Stimulated activated CD8-positive, alpha-beta memory T cell treated with anti-CD3 and anti-CD28 coated beads, Interleukin-12 subunit alpha, Interleukin-12 subunit beta, amount 100 ng/mL, for 24 hours (primary cell): ENCODE measurements around the gene PDE4A.

Source experiments
- DNase-seq: peaks from one replicate; pipeline ENCODE4 v3.0.0-alpha.2; 2020; ENCODE audit errors: extremely low read depth

Gene PDE4A

DNA sequence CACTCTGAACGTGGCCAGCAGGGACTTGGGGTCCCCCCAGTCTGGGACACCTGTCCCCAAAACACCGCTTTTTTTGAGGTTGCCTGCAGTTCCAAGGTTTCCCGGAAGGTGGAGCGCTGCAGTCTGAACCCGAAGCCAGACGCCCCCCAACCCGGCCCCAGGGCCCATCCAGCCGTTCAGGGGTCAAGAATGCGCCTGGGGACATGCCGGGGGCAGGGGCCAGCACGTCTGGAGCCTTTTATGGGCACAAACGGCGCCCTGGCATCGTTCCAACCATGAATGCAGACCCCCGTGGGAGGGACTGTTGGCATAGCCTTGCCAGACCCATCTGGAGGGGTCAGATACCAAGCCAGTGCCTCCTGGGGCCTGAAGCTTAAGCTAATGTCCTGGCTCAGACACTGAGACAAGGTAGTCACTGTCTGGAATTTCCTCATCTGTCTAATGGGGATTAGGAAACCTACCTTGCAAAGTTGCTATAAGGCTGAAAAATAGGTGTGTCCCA is 90.0 kb downstream of the PDE4A start:
- no peak for DNase-seq

DNA sequence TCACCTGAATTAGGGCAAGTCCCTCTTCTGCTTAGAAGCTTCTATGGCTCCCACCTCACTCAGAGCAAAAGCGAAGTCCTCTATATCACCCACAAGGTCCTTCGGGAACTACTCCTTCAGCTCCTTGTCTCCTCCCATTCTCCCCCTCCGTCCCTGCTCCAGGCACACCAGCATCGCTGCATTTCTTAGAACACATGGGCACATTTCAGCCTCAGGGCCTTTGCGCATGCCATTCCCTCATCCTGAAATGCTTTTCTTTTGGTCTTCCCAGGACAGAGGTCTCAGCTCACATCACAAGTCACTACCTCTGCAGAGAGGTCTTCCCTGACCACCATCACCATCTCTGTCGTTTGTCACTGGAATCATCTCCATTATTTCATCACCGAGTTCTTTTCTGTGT is 92.9 kb downstream of the PDE4A start:
- no peak for DNase-seq

DNA sequence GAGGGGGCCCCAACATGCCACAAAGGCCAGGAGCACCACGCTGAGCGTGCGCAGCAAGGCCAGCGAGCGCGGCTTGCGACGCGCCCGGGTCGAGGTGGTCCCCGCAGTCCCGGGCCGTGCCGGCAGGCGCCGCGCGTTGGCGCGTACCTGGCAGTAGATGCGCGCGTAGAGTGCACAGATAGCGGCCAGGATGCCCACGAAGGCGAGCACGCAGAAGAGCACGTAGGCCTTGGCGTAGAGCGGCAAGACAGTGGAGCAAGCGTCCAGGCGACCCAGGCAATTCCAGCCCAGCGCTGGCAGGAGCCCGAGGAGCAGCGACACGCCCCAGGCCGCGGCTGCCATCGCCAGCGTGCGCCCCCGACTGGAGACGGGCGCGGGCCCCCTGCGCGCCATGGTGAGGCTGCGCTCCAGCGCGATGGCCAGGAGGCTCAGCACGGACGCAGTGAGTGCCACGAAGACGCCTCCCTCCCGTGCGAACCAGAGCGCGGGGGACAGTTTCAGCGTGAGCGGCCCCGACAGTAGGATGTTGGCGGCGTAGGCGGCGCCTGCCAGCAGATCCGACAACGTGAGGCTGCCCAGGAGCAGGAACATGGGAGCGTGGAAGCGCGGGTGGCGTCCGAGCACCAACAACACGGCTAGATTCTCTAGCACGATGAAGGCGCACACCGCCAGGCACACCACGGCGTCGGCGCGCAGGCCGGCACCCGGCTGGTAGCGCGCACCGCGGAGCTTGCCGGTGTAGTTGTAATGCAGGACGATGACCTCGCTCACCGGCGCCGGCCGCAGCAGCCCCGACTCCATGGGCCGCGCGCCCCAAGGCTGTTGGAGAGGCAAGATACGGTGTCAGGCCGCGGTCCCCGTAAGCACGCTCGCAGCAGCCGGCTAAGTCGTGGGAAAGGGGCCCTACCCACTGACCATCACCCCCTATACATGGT is 94.1 kb downstream of the PDE4A start:
- no peak for DNase-seq

DNA sequence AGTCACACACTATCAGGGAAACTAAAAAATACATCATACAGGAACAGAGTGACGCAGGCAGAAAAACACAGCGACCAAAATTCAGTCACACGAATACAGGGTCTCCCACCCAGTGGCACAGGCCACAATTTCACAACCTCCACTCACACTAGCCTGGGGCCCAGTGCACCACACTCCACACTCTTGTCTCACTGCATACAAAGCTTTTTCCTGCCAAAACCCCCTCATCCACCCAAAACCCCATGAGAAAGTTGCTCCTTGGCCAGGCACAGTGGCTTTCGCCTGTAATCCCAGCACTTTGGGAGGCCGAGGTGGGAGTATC is 95.7 kb downstream of the PDE4A start:
- DNase-seq = no peak

DNA sequence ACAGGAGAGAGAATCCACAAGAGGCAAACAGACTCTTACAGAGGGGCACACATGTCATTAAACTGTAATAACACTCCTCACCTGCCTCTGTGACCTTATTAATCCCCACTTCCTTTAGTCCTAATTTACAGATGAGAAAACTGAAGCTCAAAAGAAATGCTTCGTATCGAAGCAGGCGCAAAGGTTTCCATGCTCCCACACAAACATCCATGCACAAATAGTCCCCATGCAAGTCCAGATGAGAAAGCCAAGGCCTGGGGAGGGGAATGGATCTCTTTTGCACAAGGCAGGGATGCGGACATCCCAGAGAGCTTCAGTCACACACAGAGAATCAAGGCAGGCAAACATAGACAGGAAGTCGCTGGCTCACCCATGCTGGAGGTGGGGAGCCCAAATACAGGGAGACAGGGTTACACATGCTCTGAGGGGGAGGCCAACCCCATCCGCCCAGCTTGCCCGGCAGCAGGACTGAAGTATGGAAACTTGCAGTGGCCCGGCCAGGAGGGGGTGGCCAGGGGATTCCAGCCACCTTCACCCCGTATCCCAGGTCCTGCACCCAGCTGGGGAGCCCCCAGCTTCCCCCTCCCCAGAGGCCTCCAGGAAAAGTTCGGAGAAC is 96.4 kb downstream of the PDE4A start:
- no peak for DNase-seq

DNA sequence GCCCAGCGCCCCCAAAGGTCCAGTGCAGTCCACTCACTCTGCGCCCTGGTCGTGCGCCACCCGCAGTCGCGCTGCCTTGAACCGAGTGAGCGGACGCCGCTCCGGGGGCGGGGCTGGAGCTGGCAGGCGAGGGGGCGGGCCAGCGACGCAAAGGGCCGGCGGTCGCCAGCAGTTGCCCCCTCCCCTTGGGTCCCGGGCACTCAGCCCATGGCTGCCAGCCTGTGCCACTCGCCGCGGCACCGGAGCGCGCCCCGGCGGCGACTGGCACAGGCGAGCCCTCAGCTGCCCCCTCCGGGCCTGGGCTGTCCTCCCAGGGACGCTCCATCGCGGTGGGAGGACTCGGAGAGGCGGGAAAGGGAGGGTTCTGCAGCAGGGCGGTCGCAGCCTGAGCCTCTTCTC is 97.0 kb downstream of the PDE4A start, which contains the start of gene S1PR5:
TSS of gene S1PR5 (minus strand) at position 87 of the 399 bp plus-strand sequence. CDS start 2,436 bp downstream, outside the sequence.
- no peak for DNase-seq

DNA sequence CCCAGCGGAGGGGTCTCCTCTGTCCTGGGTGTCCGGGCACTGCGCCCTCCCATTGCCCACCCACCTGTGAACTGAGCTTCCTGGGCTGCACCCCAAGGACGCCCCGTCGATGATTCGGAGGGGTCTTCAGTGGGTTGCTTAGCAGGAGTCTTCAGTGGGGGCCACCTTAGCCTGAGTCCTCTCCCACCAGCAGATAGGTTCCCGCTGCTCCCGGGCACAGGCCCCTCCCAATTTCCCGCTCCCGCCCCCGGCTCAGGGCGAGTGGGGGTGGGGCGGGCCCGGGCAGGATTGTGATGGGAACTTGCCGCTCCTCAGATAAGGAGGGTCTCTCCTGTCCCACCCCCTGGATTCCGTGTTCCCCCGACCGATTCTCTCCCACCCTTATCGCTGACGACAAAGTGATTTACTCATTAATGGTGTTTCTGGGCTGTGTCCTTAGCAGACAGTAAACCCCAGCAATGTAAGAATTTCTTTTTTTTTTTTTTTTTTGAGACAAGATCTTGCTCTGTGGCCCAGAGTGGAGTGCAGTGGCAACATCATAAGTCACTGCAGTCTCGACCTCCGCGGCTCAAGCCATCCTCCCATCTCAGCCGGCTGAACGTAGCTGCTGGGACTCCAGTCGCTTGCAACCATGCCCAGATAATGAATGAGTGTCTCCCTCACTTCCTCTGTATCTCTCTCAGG is 97.6 kb downstream of the PDE4A start:
- DNase-seq = no peak

DNA sequence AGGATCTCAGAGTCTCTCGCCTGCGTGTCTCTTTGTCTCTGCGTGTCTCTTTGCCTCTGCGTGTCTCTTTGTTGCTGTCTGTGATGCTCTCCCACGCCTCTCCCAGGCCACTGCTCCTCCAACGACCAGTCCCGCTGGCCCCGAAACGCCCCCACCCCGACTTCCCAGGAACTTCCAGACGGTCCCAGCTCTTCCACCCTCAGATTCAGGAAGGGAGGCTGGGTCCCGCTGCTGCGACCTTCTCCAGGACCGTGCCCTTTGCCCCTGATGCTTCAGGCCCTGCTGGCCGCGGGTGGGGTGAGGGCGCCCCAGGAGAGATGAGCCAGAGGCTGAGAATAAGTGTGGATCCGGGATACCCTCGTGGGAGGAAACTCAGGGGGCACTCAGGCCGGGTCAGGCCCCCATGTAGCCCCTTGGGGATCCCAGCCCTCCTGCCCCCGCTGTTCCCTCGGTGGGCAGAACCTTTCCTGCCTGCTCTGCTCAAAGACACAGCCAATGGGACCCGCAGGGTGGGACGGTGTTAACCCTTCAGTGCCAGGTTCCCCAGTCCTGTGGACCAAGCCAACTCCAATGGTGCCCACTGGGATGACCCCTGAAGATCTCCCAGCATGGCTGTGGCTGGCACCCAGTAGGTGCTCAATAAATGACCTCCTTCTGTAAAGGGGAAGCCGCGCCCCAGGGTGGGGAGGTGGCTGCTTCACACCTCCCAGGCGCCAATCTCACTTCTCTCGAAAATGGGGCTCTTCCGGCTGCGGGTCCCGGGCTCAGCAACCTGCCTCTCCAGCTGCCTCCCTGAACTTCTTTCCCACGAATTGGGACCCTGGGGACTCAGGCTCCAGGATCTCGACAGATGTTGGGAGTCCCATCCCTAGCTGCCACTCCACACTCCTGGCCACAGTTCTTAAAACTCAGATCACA is 98.4 kb downstream of the PDE4A start:
- no peak for DNase-seq
